Measurements from ENCODE around the gene ATP8A2.

The ATP8A2 gene

GRCh38 chr13:25973576-25973975 lies 601.8 kb downstream of the ATP8A2 start:
- TF ChIP-seq POLR2AphosphoS5 (IDR thresholded peaks at IDR 0.05; ENCODE audit: low read depth, low read length) (no peak), SIN3A (IDR thresholded peaks at IDR 0.05; ENCODE audit: borderline replicate concordance, insufficient read depth, low read length) (no peak), TAF1 (IDR thresholded peaks at IDR 0.05; ENCODE audit: borderline replicate concordance, insufficient read depth, low read length) (no peak)

DNA sequence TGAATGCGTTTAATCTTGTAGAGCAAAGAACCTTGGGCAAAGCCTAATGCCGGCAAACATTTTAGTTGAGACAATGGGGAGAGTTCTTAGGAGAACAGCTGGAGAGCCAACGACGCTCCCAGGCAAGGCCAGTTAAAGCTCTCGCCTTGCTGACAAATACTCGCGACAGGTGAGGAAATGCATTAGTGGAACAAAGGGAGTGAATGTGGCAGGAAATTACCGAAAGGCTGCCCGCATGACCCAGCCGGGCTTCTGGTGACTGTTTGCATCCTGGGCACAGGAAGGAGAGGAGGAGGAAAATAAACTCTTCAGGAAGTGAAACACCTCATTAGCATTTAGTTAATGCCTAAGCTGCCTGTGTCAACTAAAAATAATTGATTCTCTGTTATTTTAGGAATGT lies 605.4 kb downstream of the ATP8A2 start:
- TF ChIP-seq FOXP2 (optimal IDR thresholded peaks at IDR 0.05; ENCODE audit: borderline replicate concordance, extremely low read depth, extremely low read length, insufficient read depth) (no peak), SIN3A (IDR thresholded peaks at IDR 0.05; ENCODE audit: borderline replicate concordance, insufficient read depth, low read length) (no peak), TAF1 (IDR thresholded peaks at IDR 0.05; ENCODE audit: borderline replicate concordance, insufficient read depth, low read length) (no peak), POLR2AphosphoS5 (IDR thresholded peaks at IDR 0.05; ENCODE audit: low read depth, low read length) (no peak), REST (IDR thresholded peaks at IDR 0.05; ENCODE audit: insufficient read depth in 1 of 2, low read depth in 2 of 2, low read length in 2 of 2) (no peak)

DNA sequence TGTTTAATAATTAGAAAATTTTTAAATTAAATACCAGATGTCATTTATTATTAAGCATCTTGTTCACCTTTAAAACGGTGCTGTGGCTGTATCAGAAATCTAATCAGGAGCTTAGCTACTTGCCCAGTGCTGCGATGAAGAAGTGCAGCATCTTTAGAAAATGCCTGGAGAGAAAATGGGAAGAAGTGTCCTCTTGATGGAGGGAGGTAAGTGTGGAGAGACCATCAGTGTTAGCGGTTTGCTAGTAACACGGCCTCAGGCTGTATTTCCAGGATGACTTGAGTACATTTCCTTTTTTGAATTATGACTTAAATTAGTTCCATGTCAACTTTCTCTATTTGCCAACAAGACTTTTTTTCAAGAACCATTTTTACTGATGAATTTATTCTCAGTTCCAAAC lies 605.9 kb downstream of the ATP8A2 start:
- TF ChIP-seq SIN3A (IDR thresholded peaks at IDR 0.05; ENCODE audit: borderline replicate concordance, insufficient read depth, low read length) (no peak), REST (IDR thresholded peaks at IDR 0.05; ENCODE audit: insufficient read depth in 1 of 2, low read depth in 2 of 2, low read length in 2 of 2) (no peak), POLR2AphosphoS5 (IDR thresholded peaks at IDR 0.05; ENCODE audit: low read depth, low read length) (no peak), FOXP2 (optimal IDR thresholded peaks at IDR 0.05; ENCODE audit: borderline replicate concordance, extremely low read depth, extremely low read length, insufficient read depth) (no peak), TAF1 (IDR thresholded peaks at IDR 0.05; ENCODE audit: borderline replicate concordance, insufficient read depth, low read length) (no peak)

- TF ChIP-seq SIN3A (IDR thresholded peaks at IDR 0.05; ENCODE audit: borderline replicate concordance, insufficient read depth, low read length), result no peak
- no peak for TF ChIP-seq FOXP2 (optimal IDR thresholded peaks at IDR 0.05; ENCODE audit: borderline replicate concordance, extremely low read depth, extremely low read length, insufficient read depth)
- TF ChIP-seq TAF1 (IDR thresholded peaks at IDR 0.05; ENCODE audit: borderline replicate concordance, insufficient read depth, low read length), result no peak
- TF ChIP-seq REST (IDR thresholded peaks at IDR 0.05; ENCODE audit: insufficient read depth in 1 of 2, low read depth in 2 of 2, low read length in 2 of 2), result no peak
- TF ChIP-seq POLR2AphosphoS5 (IDR thresholded peaks at IDR 0.05; ENCODE audit: low read depth, low read length), result no peak
Measured at GRCh38 chr13:25978961-25979360, 607.2 kb downstream of the ATP8A2 start.

GRCh38 chr13:25979371-25979770 lies 607.6 kb downstream of the ATP8A2 start:
- no peak for TF ChIP-seq REST (IDR thresholded peaks at IDR 0.05; ENCODE audit: insufficient read depth in 1 of 2, low read depth in 2 of 2, low read length in 2 of 2)
- TF ChIP-seq FOXP2 (optimal IDR thresholded peaks at IDR 0.05; ENCODE audit: borderline replicate concordance, extremely low read depth, extremely low read length, insufficient read depth), result no peak
- no peak for TF ChIP-seq TAF1 (IDR thresholded peaks at IDR 0.05; ENCODE audit: borderline replicate concordance, insufficient read depth, low read length)
- TF ChIP-seq SIN3A (IDR thresholded peaks at IDR 0.05; ENCODE audit: borderline replicate concordance, insufficient read depth, low read length), result no peak
- no peak for TF ChIP-seq POLR2AphosphoS5 (IDR thresholded peaks at IDR 0.05; ENCODE audit: low read depth, low read length)

Measured in PFSK-1 (cell line).